ENCODE results near the gene RFX4. TPM values are rescaled to one million over a fixed set of nuclear protein-coding genes. Genes with fewer than 3 reads are reported as not detected.
A peak's percentile ranks its signal among the peaks of the same experiment; 100 is the strongest.
"Not testable (repeated sequence)": the region's sequence is repeated elsewhere in the genome, so short reads cannot be mapped to it uniquely, and the experiment has no call there.

RFX4 gene
- total RNA-seq, 1 donor from 2014 or later = not detected

DNA sequence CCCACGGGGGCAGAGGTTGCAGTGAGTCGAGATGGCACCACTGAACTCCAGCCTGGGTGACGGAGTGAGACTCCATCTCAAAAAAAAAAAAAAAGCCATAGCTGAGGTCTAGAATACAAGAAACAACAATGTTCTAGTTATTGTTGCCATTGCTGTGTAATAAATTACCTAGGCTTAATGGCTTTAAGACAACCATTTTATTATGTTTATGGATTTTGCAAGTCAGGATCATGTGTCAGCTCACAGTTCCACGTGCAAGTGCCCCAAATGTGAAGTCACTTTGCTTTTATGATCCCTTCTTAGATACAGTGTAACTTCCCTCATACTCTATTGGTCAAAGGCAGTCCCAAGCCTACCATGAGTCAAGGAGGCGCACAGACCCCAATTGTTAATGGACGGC, 142.1 kb downstream of the RFX4 start:
- no peak for DNase-seq (ENCODE audit: low read depth)

DNA sequence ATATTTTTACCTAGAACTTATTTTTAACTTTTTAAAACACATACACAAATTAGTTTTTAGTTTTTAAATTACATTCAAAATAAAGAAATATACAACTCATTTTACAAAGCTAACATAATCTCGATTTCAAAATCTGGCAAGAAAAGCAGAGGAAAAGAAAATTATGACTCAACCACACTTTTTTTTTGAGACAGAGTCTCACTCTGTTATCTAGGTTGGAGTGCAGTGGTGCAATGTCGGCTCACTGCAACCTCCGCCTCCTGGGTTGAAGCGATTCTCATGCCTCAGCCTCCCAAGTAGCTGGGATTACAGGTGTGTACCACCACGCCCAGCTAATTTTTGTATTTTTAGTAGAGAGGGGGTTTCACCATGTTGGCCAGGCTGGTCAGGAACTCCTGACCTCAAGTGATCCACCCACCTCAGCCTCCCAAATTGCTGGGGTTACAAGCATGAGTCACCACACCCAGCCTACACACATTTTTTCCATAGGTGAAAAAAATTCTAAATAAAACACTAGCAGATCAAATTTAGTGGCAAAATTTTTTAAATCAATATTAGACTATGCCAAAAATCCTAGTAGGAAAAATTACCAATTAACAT, 143.9 kb downstream of the RFX4 start:
- DNase-seq (ENCODE audit: low read depth) = not testable (repeated sequence)

DNA sequence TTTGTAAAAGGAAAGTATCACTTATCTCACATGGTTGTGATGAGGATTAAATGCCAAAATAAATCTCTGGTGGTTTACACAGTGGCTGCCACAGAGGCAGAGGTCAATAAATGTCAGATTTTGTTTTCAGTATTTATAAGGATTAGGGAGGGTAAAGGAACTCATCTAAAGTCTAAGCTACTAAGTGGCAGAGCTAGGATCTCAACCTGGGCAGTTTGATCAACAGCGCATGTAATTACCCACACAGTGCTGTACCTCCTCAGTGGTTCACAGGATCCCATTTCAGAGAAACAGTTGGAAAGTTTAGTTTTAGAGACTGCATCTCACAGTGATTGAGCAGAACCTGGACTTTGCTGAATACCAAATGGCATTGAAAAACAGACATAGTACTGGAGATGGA, 146.8 kb downstream of the RFX4 start:
- DNase-seq (ENCODE audit: low read depth) = no peak

DNA sequence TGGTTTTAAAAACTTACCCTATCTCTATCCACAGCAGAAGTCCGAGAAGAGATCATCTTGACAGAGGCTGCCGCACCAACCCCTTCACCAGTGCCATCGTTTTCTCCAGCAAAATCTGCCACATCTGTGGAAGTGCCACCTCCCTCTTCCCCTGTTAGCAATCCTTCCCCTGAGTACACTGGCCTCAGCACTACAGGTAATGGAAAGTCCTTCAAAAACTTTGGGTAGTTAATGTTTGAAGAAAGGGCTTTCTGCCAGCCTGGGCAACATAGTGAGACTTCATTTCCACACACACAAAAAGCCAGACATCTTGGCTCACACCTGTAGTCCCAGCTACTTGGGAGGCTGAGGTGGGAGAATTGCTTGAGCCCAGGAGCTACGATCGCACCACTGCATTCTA, 150.1 kb downstream of the RFX4 start:
- DNase-seq (ENCODE audit: low read depth) = no peak

DNA sequence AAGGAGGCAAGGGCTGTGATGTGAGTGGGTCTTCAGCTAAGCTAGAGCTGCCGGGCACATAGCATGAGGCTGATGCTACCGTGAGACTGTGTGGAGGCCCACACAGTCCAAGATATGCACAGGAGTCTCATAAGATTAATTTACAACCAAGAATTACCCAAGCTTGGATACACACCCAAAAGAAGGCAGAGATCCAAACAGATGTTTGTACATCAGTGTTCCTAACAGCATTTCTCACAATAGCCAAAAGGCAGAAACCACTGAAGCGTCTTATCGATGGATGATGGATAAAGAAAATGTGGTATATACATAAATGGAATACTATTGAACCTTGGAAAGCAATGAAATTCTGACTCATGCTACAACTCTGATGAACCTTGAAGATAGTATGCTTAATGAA, 150.9 kb downstream of the RFX4 start:
- DNase-seq (ENCODE audit: low read depth) = no peak

DNA sequence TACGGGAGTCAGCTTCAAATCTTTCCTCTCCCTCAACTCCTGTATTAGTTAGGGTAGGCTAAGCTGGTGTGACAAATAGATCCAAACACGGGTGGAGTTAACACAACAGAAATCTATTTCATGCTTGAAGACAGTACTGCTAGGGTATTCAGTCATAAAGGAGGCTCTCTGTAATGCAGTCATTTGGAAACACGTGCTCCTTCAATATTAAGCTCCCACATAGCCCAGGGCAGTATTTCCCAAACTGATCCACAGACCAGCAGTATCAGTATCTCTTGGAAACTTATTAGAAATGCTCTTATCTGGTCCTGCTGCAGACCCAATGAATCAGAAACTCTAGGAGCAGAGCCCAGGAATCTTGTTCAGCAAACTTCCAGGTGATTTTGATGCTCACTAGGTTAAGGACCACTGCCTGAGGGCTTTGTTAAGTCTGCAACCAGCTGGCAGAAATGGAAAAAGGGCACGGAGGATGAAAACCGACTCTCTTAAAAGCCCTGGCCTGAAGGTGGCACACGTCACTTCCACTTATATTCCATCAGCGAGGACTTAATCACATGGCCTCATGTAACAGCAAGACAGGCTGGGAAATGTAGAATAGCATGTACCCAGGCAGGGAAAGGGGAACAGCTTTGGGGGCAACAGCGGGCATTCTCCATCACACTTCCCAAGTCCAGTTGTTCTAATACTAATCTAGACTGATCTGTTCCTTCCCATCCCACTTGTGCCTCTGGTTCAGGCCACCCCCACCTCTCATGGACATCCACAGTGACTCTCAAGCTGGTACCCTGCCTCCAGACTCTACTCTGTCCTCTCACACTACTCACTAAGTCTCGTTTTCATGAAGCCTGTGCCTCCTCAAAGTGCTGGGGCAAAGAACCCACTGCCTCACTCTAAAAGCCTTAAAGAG, 153.5 kb downstream of the RFX4 start:
- DNase-seq (ENCODE audit: low read depth) = peak; percentile 40

DNA sequence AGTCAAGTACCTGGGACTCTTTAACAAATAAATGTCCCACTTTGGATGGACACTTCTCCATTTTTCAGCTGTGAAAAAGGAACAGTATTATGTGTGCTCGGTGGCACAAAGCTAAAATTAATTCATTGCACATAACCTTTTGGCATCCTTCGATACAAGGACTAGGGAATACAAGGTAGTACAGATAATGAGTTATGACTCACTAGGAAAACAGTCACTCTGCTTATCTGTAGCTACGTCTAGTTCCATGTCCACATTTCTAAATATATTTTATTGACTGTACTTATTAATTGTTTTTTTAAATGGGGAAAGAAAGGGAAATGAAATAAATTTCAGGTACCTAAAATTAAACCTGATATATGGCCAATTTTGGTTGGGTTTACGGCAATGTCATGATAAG, 156.5 kb downstream of the RFX4 start:
- DNase-seq (ENCODE audit: low read depth) = no peak

DNA sequence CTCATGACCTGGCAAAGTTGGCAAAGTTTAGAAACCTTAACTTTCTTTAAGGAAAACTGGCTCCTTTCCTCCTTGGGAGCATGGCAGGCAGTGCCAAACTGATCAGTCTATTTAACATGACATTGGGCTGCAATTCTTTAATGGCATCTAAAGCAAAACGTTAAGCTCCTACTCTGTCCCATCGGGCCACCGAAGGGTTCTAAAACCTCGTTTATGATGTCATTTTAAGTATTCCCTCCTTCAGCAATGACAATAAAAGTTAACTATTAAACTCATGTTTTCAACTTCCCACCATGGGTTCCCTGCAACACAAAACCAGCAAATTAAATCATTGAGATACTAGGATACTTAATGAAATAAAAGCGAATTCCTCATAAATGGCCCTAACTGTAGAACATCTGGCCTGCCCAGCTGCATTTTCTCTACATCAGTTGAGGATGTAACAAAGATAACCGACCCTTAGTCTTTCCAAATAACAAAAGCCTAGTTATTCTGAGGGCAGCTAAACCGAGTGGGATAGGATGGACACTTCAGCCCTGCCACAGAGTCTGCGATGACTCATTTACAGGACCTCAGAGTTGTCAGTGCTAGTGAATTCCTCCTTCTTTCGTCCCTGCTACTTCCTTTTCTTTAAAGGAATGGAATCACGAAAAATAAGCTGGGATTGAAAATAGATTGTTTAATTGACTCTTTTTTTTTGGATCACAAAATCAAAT, 157.2 kb downstream of the RFX4 start:
- peak; percentile 28 for DNase-seq (ENCODE audit: low read depth)

DNA sequence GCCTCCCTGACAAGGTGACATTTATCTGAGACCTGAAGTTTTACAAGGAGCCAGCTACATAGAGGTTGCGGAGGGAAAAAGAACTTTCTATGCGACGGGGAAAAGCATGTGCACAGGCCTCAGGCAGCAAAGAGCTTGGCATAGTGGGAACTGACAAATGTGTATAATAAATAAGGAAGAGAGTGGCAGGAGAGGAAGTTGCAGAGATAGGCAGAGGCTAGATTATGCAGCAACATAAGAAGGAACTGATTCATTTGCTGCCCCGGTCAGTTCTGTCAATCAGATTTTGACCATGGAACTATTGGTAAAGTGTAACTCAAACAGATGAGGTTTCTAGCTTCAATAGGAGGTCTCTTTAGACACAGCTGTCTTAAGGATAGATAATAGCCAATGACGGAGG, 158.0 kb downstream of the RFX4 start:
- DNase-seq (ENCODE audit: low read depth) = no peak

DNA sequence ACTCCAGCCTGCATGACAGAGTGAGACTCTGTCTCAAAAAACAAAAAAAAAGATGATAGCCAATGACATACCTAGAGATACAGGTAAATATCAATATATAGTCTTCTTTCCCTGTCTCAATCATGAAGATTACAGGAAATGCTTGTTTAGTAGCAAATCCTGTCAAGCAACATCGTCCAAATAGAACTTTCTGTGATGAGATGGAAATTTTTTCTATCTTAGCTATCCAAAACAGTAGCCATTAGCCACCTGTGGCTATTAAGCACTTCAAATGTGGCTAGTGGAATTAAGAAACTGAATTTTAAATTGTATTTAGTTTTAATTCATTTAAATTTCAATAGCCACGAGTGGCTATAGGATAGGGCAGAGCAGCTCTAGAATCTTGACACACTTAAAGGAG, 158.4 kb downstream of the RFX4 start:
- DNase-seq (ENCODE audit: low read depth) = no peak

DNA sequence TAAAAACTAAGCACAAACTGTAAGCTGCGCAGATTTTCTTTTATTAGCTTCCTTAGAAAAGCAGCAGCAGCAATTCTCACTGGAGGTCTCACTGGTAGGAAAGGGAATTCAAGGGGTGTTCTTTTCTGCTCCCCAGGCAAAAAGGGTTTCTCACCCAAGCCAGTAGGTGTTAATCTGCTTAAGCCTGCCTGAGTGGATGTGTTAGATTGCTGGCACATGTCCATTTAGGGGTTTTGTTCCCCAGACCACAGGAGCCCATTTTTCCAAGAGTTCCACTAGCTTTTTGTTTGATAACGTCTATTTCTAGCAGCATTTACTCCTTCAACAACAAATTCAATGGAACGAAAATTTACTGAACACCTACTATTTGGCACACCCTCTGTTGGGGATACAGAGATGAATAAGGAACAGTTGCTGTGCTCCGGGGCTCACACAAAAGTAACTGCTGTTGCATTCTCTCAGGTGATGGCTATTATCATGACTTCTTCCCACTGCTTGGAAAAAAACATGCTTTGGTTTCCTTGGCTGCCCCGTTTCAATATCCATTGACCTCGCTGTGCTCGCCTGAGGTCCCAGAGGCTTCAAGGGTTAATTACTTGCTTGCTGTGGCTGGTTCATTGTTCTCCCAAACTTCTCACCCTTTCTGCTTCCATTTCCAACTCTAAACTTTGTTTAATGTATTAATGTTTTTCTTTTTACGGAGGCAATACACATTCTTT, 160.6 kb downstream of the RFX4 start:
- no peak for DNase-seq (ENCODE audit: low read depth)

DNA sequence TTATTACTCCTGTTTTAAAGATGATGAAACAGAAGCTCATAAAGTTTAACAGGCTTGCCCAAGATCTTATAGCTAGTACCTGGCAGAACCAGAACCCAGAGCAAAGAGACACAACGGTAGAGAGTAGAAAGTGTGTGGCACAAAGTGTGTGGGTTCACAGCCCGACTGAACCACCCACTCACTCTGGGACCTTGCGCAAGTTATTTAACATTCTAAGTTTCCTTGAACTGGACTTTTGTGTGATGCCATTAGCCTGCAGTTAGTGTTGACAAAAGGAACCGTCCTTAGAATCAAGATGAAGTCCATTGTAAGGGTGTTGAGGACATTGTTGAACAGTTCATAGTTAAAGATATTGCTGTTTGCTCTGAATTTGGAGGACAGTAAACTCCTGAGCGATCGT, 161.8 kb downstream of the RFX4 start:
- DNase-seq (ENCODE audit: low read depth) = no peak

DNA sequence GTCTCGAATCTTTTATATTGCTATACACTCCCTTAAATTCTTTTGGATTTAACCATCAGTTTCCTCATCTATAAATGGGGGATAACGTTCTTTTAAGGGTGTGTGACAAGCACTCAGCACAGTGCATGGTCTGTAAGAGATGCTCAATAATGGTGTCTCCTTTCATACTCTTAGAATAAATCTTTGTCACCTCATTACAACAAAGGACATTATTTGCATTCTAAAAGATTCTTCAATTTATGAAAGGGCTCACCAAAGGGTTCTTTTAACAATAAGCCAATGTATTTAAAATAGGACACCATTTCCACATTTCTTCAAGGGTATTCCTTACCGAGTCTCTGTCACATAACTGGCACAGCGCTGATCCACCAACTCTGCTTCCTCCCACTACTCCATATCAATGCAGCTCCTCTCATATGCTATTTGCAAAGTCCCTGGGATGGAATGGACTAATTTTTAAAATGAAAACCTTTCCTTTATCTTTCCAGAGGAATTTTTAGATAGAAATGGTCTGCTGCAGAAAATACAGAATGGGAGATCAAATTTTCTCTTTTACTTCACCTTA, 162.5 kb downstream of the RFX4 start:
- DNase-seq (ENCODE audit: low read depth) = no peak

DNA sequence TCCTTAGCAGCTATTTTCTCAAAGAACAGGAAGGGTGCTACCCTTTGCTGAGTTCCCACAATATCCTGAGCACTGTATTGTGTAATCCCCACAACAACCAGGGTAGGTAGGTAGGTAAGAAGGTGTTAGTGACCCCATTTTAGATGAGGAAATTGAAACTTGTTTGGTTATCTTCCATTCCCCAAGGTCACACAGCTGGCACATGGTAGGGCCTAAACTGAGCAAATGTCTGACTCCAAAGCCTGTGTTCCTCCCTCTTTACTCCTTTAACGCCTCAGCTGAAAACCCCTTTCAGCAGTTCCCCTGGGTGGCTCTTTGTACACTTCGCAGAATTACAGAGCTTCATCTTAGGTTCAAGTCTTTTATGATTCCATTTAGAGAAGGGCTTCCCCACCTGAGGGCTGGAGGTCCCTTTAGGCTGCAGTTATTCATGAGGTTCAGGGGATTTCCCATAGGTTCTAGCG, 165.2 kb downstream of the RFX4 start:
- DNase-seq (ENCODE audit: low read depth) = no peak

DNA sequence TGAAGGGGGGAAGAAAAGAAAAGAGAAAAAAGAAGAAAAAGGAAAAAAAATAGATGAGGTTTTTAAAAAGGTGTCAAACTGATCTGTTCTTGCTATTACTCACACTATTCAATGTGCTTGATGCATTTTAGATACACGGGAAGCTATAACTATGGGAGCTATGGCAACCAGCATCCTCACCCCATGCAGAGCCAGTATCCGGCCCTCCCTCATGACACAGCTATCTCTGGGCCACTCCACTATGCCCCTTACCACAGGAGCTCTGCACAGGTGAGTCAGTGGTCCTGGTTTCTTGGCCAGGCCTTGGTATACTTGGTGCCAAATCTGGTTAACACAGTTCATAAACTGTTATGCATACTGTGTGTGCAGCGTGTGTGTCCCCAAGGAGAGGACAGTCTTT, 167.7 kb downstream of the RFX4 start:
- DNase-seq (ENCODE audit: low read depth) = no peak

DNA sequence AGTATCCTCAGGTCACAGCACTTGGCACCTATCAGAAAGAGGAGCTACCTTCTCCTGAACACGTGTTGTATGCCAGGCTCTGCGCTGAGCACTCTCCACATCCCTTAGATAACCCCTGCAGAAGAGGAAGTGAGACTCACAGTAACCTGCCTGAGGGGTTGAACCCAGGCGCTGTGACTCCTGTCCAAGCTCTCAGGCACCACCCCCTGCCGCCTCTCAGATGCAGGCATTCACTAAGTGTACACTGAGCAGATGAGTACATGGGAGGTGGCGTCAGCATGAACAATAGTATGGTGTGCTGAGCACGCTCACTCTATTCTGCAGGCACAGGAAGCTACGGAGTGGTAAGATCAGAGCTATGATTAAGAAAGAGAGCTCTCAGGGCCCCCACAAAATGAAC, 170.7 kb downstream of the RFX4 start:
- no peak for DNase-seq (ENCODE audit: low read depth)

DNA sequence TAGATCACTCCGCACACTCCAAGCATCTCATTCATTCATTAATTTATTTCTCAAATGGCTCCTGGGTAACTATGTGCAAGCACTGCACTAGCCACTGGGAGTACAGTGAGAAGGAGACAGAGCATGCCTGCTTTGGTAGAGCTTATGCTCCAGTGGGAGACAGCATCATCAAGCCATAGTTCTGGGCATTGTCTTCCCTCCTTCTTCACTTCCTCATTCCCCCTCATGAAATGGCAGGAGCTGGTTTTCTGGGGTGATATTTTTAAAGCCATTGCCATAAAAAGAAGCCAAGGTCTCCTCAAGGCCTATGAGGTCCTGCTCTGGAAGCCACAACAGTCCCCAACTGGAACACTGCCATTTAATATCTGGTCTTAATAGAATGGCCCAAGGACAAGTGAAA, 171.5 kb downstream of the RFX4 start:
- no peak for DNase-seq (ENCODE audit: low read depth)

DNA sequence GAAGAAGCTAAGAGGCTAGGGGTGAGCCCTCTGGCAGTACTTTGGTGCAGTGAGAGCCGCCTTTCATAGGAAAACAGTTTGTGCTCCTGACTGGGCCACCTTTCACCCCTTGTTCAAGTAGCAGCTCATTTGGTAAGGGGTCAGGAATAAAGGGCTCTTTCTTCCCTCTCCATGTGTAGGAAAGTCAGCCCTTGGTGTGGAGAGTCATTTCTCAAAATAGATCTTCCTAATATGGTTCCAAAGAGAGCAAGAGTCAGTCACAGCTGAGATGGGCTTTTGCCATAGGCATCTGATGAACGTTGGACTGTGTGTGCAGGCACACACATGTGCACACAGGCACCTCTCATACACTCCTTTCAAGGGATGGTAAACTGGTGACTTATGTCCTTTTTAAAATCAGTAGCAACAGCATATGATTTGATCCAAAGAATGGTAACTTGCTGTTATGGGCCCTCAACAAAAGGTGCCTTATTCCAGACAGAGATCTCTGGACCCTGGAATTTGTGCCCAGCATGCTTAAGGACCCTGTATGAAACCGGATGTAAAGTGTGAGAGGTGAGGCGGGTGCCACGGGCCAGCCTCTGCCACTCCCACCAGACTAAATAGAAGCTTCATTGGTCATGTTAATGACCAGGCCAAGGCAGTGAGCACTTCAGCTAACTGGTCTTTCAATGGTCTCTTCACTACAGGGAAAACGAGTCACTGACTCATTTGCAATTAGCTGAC, 175.0 kb downstream of the RFX4 start:
- peak; percentile 53 for DNase-seq (ENCODE audit: low read depth)

DNA sequence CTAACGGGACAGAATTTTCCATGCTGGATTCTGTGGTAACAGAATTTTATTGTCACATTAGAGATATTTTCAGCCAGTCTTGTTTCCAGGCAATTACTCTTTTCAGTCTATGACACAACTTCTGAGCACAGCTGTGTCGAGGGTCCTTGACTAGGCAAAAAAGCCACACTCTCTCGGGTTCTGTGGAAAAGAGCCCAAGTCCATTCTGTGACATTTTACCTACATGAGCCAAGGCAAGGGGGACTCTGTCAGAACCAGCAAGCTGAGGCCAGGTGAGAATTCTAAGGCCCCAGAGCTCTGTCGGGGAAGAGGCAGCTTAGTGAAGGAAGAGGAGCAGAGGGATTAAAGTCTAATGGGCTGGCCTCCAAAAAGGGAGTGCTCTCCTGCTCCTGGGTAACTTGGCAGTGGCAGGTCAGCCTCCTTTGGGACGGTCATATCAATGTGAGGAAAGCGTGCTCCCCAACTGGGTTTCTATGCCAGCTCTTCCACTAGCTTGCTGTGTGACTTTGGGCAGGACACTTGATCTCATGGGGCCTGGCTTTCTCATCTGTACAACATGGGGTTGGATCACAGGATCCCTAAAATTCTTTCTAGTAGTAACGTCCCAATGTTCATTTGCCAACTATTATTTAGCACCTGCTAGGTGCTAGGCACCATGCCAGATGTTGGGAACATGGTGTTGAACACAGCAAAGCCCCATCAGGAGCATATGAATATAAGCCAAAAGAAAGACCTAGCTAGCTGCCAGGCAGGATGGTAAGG, 175.7 kb downstream of the RFX4 start:
- DNase-seq (ENCODE audit: low read depth) = no peak
